ENCODE data around the gene HMMR. TPM values are rescaled to one million over a fixed set of nuclear protein-coding genes. Genes with fewer than 3 reads are reported as not detected.

The HMMR gene
- total RNA-seq, 1 experiment from 2014 or later, result 54.9 TPM

GRCh38 chr5:163433271-163433670 lies 27.2 kb upstream of the HMMR start (continued):
- no peak for TF ChIP-seq REST (IDR thresholded peaks at IDR 0.05; ENCODE audit: low read depth)

GRCh38 chr5:163434401-163434866 lies 26.0 kb upstream of the HMMR start:
- Histone ChIP-seq H3K4me1 (ENCODE audit: control insufficient read depth in 1 of 2, insufficient read depth in 2 of 2, low read length in 2 of 2) (peaks cover 0 to 14% of the 10 kb centered on the region in 2 experiments; a peak in 3 of 4 replicates), H3K9ac (ENCODE audit: low read length) (no peak overlapping the region), H3K9me2 (ENCODE audit: insufficient read depth) (no peaks in the 10 kb centered on the region), H3K27me3 (ENCODE audit: insufficient read depth, low read length) (no peaks in the 10 kb centered on the region), H3K4me3 (replicated peaks in 1 of 2; ENCODE audit: low read depth in 1 of 2, low read length in 2 of 2) (no peak overlapping the region), H3K4me2 (ENCODE audit: low read length) (no peak overlapping the region), H3K36me3 (ENCODE audit: control insufficient read depth in 1 of 2, insufficient read depth in 2 of 2, low read length in 2 of 2) (peaks cover 3 to 4% of the 10 kb centered on the region in 2 experiments; a peak in 1 of 4 replicates), H4K20me1 (ENCODE audit: insufficient read depth) (no peaks in the 10 kb centered on the region), H3K79me2 (ENCODE audit: insufficient read depth, low read length) (peaks cover 20% of the 10 kb centered on the region), H3K27ac (ENCODE audit: low read depth, low read length) (no peak overlapping the region), H2AFZ (ENCODE audit: low read depth, low read length, poor library complexity, severe bottlenecking) (no peak overlapping the region), H3K9me3 (ENCODE audit: control insufficient read depth in 1 of 2, insufficient read depth in 1 of 2, low read depth in 1 of 2, low read length in 2 of 2) (no peaks in the 10 kb centered on the region)
- intact Hi-C loops (cut with micrococcal nuclease), result no loop called here
- ATAC-seq (no peak), DNase-seq (ENCODE audit: low read depth, low spot score) (no peak)
- RAD21 ChIA-PET (ENCODE audit: low non-redundant PET in 1 of 2, low total read pairs in 2 of 2, uncharacterized antibody in 2 of 2, unreplicated experiment in 2 of 2), result no interaction called here
- CTCF ChIA-PET, result no interaction called here
- POLR2A ChIA-PET, result no interaction called here
- TF ChIP-seq EZH2phosphoT487 (IDR thresholded peaks at IDR 0.05; ENCODE audit: borderline replicate concordance), result no peak
- TF ChIP-seq EGR1 (IDR thresholded peaks at IDR 0.05; ENCODE audit: low read depth), result no peak
- TF ChIP-seq RAD21 (IDR thresholded peaks at IDR 0.05; ENCODE audit: low read depth), result no peak
- no peak for TF ChIP-seq SIN3A (IDR thresholded peaks at IDR 0.05; ENCODE audit: low read depth)
- no peak for TF ChIP-seq ELF1 (IDR thresholded peaks at IDR 0.05; ENCODE audit: borderline replicate concordance, low read depth)
- no TSS peak for BruUV-seq (replicated peaks)
